ENCODE data around the gene SLC24A3. TPM values are rescaled to one million over a fixed set of nuclear protein-coding genes. Genes with fewer than 3 reads are reported as not detected.

The SLC24A3 gene
- polyA plus RNA-seq, 3 donors = 3.0 to 4.5 (median 3.1) TPM

- DNase-seq = no peak
Measured at GRCh38 chr20:19236371-19237055, 24.1 kb downstream of the SLC24A3 start.

DNA sequence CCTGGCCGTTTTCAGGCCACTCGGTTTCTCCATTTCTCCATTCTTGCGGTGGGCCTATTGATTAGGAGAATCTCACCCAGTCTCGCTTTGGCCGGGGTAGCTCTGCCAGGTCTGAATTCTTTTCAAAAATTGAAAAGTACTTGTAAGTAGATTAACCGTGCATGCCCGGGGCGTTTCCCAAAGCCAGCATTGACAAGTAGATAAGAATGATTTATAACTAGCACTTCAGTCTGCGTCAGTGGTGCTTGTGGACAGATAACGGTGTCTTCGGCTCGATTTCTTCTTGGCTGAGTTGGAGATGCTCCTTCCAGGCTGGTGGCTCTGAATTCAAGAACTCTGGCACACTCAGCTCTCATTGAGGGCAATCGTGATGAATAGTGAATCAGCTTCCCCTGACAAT lies 29.0 kb downstream of the SLC24A3 start:
- DNase-seq = no peak

- DNase-seq = no peak
Measured at GRCh38 chr20:19244291-19244690, 31.8 kb downstream of the SLC24A3 start.

- DNase-seq = no peak
Measured at GRCh38 chr20:19249106-19249879, 36.9 kb downstream of the SLC24A3 start.

- no peak for DNase-seq
Measured at GRCh38 chr20:19250346-19250745, 37.9 kb downstream of the SLC24A3 start.

GRCh38 chr20:19251506-19251905 lies 39.1 kb downstream of the SLC24A3 start:
- no peak for DNase-seq

- no peak for DNase-seq
Measured at GRCh38 chr20:19251958-19252357, 39.5 kb downstream of the SLC24A3 start.

DNA sequence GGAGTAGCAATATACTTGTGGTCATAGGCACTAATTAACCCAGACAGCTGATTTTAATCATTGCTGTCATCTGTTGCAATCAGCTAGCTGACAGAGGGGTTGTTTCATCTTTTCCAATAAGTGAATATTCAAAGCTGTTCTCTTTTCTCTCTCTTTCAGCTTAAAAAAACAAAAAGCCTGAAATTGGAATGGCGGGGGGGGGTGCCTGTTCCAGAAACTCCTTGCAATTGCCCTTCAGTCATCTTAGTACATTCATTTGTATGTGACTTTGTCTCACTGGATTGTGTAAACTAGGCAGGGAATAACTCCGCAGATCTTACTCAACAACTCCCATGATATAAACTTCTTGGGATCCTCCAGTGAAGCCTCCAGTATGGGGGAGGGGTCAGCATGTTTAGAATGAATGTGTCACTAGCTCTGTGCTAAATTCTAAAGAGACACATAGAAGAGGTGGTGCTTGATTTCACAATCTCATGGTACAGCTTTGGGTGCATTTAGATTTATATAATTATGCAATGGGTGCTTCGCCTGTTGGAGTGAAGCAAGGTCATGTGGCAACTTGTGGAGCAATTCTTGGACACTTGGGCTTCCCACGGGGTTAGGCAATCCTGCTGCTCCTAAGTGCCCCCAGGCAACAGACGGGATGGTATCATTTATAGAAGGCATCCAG lies 40.1 kb downstream of the SLC24A3 start:
- peak; percentile 22 for DNase-seq

DNA sequence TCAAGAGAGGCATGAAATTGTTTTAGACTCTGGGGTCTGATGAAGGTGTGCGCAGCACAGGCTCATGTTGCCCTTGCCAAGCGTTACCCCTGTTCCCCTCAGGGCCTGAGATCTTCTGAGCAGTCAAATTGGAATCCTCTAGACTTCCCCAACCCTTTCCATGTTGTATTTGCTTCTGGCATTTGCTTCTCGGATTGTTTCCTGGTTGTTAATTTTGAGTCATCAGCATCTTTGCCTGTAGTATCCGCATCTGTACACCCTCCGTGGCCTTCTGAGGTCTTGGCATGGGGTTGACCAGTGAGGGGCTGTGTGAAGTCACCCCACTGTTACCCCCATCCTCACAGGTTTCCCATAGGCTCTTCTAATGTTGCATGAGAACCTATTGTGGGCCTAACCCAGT lies 40.9 kb downstream of the SLC24A3 start:
- DNase-seq = no peak

DNA sequence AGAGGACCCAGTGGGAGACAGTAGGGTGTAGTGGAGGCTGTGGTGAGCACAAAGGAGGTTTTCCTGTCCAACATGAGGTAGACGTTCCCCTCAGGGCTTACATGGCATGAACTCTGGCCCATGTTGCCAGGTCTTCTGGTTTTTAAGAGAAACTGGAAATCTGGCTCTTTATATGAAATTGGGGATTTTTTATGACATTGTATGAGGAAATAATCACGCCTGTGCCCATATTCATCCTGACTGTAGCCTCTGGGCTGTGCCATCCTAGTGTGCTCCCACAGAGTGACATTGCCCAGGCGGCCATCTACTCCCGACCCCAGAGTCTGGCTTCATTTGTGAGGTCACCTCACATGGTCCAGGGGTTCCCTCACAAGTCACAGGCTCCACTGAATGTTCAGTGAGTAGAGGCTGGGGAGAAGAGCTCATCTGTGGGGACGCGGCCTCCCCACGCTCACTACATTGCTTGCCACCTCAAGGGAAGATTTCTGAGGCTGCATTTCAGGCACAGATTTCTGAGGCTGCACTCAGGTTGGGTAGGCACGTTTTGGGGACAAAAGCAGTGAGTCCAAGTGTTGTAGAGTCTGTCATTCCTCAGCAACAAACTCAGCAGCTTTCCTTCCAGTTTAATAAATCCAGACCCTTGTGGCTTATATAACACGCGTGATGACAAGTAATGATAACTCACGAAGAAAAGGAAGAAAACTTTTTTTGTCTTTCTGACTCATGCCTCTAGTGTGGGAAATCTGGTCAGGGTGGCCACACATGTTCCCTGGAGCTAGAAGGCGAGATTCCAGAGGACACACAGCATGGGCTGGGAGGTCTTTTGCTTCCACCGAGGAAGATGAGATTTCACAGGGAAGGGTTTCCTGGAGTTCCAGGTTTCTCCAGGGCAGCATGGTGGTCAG lies 41.7 kb downstream of the SLC24A3 start:
- no peak for DNase-seq

GRCh38 chr20:19254956-19255355 lies 42.5 kb downstream of the SLC24A3 start:
- no peak for DNase-seq

DNA sequence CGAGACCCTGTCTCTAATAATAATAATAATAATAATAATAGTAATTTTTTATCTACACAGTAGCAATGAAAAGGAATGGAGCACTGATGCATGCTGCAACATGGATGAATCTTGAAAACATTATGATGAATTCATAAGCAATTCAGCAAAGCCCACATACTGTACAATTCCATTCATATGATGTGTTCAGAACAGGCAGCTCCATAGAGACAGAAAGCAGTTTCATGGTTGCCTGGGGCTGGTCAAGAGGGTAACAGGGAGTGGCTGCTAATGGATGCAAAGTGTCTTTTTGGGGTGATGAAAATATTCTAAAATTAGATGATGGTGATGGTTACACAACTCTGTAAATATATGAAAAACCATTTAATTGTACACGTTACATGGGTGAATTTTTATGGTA lies 43.6 kb downstream of the SLC24A3 start:
- no peak for DNase-seq

DNA sequence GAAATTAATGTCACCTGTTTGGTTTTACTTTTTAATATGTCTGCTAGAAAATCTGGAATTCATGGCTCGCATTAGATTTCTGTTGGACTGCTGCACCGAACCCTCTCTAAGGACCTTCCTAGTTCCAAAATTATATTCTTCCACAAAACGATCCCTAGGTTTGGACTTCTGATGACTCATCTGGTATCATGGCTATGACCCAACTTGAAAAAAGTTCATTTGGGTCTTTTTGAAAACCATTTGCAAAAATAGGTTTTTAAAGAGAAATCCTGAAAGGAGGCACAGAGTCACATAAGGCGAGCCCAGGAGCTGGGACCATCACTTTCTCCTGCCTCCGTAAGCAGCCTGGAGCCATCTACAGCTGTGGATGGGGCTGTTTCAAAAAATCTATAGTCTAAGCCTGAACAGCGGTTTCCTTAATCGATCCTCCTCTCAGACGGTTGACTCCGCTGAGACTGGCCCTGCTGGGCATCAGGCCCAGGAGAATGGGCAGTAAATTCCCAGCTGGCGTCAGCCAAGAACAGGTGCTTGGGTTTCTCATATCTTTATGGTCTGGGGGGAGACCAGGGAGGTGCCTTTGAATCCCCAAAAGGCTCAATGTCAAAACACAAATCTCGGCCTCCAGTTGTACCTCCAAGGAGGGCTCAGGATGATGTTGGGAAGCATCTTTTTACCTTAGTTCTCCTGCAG lies 44.6 kb downstream of the SLC24A3 start:
- no peak for DNase-seq

DNA sequence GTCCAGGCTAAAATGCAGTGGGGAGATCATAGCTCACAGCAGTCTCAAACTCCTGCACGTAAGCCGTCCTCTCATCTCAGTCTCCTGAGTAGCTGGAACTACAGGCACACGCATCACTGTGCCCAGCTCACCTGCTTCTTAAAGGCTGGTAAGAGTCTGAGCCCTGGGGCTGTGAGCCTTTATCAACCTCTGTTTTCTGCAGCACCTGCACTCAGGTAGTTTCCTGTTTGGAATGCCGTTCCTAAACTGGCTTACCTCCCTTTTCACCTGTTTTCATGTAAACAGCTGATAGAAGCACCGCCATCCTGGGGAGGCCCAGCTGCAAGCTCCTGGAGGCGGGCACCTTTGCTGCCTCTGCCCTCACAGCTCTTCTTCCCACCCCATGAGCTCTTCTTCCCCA lies 45.4 kb downstream of the SLC24A3 start:
- DNase-seq = no peak

- DNase-seq = no peak
Measured at GRCh38 chr20:19259141-19259591, 46.7 kb downstream of the SLC24A3 start.

DNA sequence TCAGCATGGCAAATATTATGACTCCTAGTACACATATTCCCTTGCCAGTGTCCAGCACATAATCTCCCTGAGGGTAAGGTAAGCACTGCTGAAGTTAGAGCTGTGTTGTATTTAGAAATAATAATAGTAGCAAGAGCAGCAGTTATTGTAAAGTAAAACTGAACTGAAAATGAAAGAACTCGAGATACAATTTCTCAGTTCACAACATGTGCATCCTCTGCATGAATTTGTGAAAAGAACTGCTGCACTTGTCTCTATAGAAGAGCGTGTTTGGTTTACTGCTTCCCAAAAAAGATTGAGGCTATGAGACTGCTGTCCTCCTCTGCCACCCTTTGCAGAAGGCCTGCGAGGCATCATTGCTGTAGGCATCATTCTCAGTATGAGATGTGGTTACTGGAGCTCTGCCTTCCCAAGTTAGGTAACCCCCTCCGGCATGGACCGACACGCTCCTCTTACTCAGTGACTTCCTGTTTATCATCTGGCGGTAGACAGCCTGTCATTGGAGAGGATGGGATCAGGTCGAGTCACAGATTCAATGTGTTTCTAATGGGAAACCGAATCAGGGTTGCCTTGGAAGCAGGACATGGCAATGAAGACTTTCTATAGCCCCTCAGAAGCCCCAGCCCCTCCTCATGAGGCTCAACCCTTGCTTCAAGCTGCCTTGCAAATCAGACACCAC lies 48.1 kb downstream of the SLC24A3 start:
- DNase-seq = no peak

- DNase-seq = no peak
Measured at GRCh38 chr20:19264191-19264590, 51.7 kb downstream of the SLC24A3 start.

DNA sequence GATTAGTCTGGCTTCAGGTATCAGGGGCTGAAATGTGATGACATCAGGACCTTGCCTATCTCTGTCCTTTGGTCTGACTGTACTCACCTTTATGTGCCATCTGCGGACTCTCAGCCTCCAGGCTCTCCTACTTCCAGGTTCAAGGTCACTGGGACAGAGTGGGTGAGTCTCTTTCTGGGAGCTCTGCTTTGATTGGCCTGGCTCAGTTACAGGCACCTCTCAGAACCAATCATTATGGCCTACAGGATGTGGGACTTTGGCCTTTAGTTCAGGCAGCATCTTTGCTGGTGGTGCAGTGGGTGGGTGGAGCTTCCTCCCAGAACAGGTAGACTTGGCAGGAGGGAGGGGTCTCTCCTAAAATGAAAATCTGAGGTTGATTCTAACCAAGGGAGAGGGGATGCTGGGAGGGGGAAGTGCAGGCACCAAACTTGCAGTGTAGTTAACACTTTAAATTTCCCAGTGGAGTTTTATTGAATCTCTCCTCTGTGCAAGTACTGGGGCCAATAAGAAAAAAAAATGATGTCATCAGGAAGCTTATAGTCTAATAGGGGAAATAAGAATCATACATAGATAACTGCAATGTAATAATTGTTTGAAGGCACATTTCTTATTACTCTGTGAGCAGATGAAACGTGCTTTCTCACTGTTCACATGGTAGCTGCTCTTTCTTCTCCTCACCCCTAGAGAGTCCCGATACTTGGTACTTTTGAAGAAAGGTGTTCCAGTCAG lies 53.4 kb downstream of the SLC24A3 start:
- DNase-seq = no peak

DNA sequence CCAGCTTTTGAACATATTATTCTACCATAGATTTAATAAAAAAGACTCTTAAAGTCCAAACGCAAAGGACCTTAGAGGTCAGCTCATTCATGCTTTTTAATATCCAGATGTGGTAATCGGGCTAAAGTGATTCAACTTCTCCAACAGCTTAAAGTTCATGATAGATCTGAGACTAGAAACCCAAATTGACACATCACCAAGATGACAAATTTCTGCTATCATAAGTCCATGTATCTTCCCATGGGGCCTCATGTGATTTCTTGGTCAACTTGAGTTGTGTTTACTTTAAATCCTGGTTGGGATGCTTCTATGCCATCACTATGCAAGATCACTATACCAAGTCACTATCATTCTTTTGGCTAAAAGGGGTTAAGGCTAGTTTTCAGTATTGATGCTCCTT lies 56.0 kb downstream of the SLC24A3 start:
- DNase-seq = no peak
